HPDE6-E6E7 (cell line): ENCODE results near the gene KIF4A.
"Not testable (repeated sequence)": the region's sequence is repeated elsewhere in the genome, so short reads cannot be mapped to it uniquely, and the experiment has no call there.

Experiments used
- DNase-seq: peaks from one replicate; pipeline ENCODE4 v3.0.0; 2011; ENCODE audit warnings: missing footprints; ENCODE audit errors: extremely low spot score

KIF4A gene

GRCh38 chrX:70281951-70282350, 8.0 kb upstream of the KIF4A start, which contains the start of gene RAB41:
Gene RAB41 (plus strand): TSS chrX:70282172. CDS start chrX:70282218, 46 bp downstream.
- no peak for DNase-seq

GRCh38 chrX:70289168-70289792, 624 bp upstream of the KIF4A start:
- DNase-seq = no peak

- DNase-seq = no peak
Measured at GRCh38 chrX:70292788-70293187, 2.9 kb downstream of the KIF4A start.

- no peak for DNase-seq
Measured at GRCh38 chrX:70293621-70294020, 3.7 kb downstream of the KIF4A start.

- DNase-seq = no peak
Measured at GRCh38 chrX:70301716-70302115, 11.8 kb downstream of the KIF4A start.

- DNase-seq = no peak
Measured at GRCh38 chrX:70313503-70313902, 23.6 kb downstream of the KIF4A start.

- no peak for DNase-seq
Measured at GRCh38 chrX:70322784-70323183, 32.9 kb downstream of the KIF4A start.

- not testable (repeated sequence) for DNase-seq
Measured at GRCh38 chrX:70323628-70324027, 33.7 kb downstream of the KIF4A start.

- DNase-seq = no peak
Measured at GRCh38 chrX:70324326-70324725, 34.4 kb downstream of the KIF4A start.

- no peak for DNase-seq
Measured at GRCh38 chrX:70331161-70331560, 41.3 kb downstream of the KIF4A start.

GRCh38 chrX:70332600-70332999, 42.7 kb downstream of the KIF4A start:
- no peak for DNase-seq

- DNase-seq = no peak
Measured at GRCh38 chrX:70336767-70337166, 46.9 kb downstream of the KIF4A start.

GRCh38 chrX:70338290-70338689, 48.4 kb downstream of the KIF4A start:
- no peak for DNase-seq

- DNase-seq = no peak
Measured at GRCh38 chrX:70343435-70343834, 53.5 kb downstream of the KIF4A start.

- no peak for DNase-seq
Measured at GRCh38 chrX:70346418-70347070, 56.6 kb downstream of the KIF4A start.

GRCh38 chrX:70348825-70349224, 58.9 kb downstream of the KIF4A start:
- DNase-seq = not testable (repeated sequence)

- not testable (repeated sequence) for DNase-seq
Measured at GRCh38 chrX:70349367-70350125, 59.6 kb downstream of the KIF4A start.

GRCh38 chrX:70352496-70352895, 62.6 kb downstream of the KIF4A start:
- DNase-seq = no peak

- no peak for DNase-seq
Measured at GRCh38 chrX:70353514-70353913, 63.6 kb downstream of the KIF4A start.

GRCh38 chrX:70354716-70355115, 64.8 kb downstream of the KIF4A start:
- DNase-seq = no peak

GRCh38 chrX:70359458-70359857, 69.6 kb downstream of the KIF4A start:
- no peak for DNase-seq

GRCh38 chrX:70360366-70360765, 70.5 kb downstream of the KIF4A start:
- no peak for DNase-seq

- not testable (repeated sequence) for DNase-seq
Measured at GRCh38 chrX:70368731-70369130, 78.8 kb downstream of the KIF4A start.
